ENCODE results near the gene AFDN.

Gene AFDN

GRCh38 chr6:167941822-167942221 lies 115.1 kb downstream of the AFDN start:
- intact Hi-C loops (cut with DNase I): no loop called here
- DNase-seq: no peak

- intact Hi-C loops (cut with DNase I): no loop called here
- no peak for DNase-seq
These were observed 117.4 kb downstream of the AFDN start for GRCh38 chr6:167944130-167944529.

- no peak for DNase-seq
- intact Hi-C loops (cut with DNase I): no loop called here
These were observed 119.3 kb downstream of the AFDN start for GRCh38 chr6:167946007-167946406.

GRCh38 chr6:167946604-167947003 lies 119.9 kb downstream of the AFDN start:
- intact Hi-C loops (cut with DNase I): no loop called here
- DNase-seq: no peak

GRCh38 chr6:167947716-167948115 lies 121.0 kb downstream of the AFDN start:
- intact Hi-C loops (cut with DNase I): no loop called here

GRCh38 chr6:167948716-167949115 lies 122.0 kb downstream of the AFDN start:
- intact Hi-C loops (cut with DNase I): no loop called here
- no peak for DNase-seq

More at GRCh38 chr6:167947716-167948115, 121.0 kb downstream of the AFDN start:
- no peak for DNase-seq

- DNase-seq: no peak
- intact Hi-C loops (cut with DNase I): no loop called here
These were observed 122.5 kb downstream of the AFDN start for GRCh38 chr6:167949121-167949684.

- no peak for DNase-seq
- intact Hi-C loops (cut with DNase I): no loop called here
These were observed 125.2 kb downstream of the AFDN start for GRCh38 chr6:167951781-167952511.

- intact Hi-C loops (cut with DNase I): no loop called here
- no peak for DNase-seq
These were observed 125.8 kb downstream of the AFDN start for GRCh38 chr6:167952512-167952859.

- no peak for DNase-seq
- intact Hi-C loops (cut with DNase I): no loop called here
These were observed 126.8 kb downstream of the AFDN start for GRCh38 chr6:167953551-167953950.

- intact Hi-C loops (cut with DNase I): no loop called here
- DNase-seq: no peak
These were observed 127.4 kb downstream of the AFDN start for GRCh38 chr6:167954151-167954550.

- intact Hi-C loops (cut with DNase I): no loop called here
- no peak for DNase-seq
These were observed 129.8 kb downstream of the AFDN start for GRCh38 chr6:167956491-167956890.

- intact Hi-C loops (cut with DNase I): no loop called here
- no peak for DNase-seq
These were observed 130.3 kb downstream of the AFDN start for GRCh38 chr6:167956983-167957492.

GRCh38 chr6:167957626-167958025 lies 130.9 kb downstream of the AFDN start:
- intact Hi-C loops (cut with DNase I): no loop called here

GRCh38 chr6:167960579-167960978 lies 133.9 kb downstream of the AFDN start:
- intact Hi-C loops (cut with DNase I): no loop called here
- DNase-seq: no peak

More at GRCh38 chr6:167957626-167958025, 130.9 kb downstream of the AFDN start:
- DNase-seq: no peak

GRCh38 chr6:167962711-167963110 lies 136.0 kb downstream of the AFDN start:
- no peak for DNase-seq
- intact Hi-C loops (cut with DNase I): no loop called here

- intact Hi-C loops (cut with DNase I): no loop called here
- peak in 2 of 10 donors; percentile 31 to 76 for DNase-seq
These were observed 136.9 kb downstream of the AFDN start for GRCh38 chr6:167963589-167964057.

GRCh38 chr6:167965592-167966539 lies 139.2 kb downstream of the AFDN start:
- no peak for DNase-seq
- intact Hi-C loops (cut with DNase I): no loop called here

- no peak for DNase-seq
- intact Hi-C loops (cut with DNase I): no loop called here
These were observed 139.8 kb downstream of the AFDN start for GRCh38 chr6:167966540-167966905.

GRCh38 chr6:167968091-167968490 lies 141.4 kb downstream of the AFDN start:
- DNase-seq: peak in 1 of 10 donors; percentile 32
- intact Hi-C loops (cut with DNase I): no loop called here

GRCh38 chr6:167970230-167970629 lies 143.5 kb downstream of the AFDN start:
- intact Hi-C loops (cut with DNase I): no loop called here
- no peak for DNase-seq

Measured in posterior cingulate gyrus (tissue), 11 donors.